OCI-LY1 (cell line): ENCODE measurements around the gene TPH2.

Experiments used
- CTCF ChIP-seq: fragments of 200-600 bp; sonication (generic), shearing (Covaris generic); IDR thresholded peaks from 2 replicates; pipeline ENCODE4 v1.5.1; 2017; ENCODE audit warnings: mild to moderate bottlenecking, antibody characterized with exemption, low read length, moderate library complexity, mixed read lengths
- EZH2 ChIP-seq: fragments of 200-600 bp; sonication (generic), shearing (Covaris generic); IDR thresholded peaks from 2 replicates; pipeline ENCODE4 v1.8.0; 2017; ENCODE audit warnings: borderline replicate concordance, mixed run types, mild to moderate bottlenecking, antibody characterized with exemption, low read length, moderate library complexity, mixed read lengths

- TF ChIP-seq CTCF: no peak
- TF ChIP-seq EZH2: no peak
These were observed 19.8 kb downstream of the TPH2 start for GRCh38 chr12:71958457-71958856.
